Loucy (cell line): ENCODE results near the gene ZNF74.

Source experiments
- EZH2phosphoT487 ChIP-seq: fragments of 200-600 bp; IDR thresholded peaks from 2 replicates; pipeline ENCODE4 v1.6.1; 2018; ENCODE audit warnings: antibody characterized with exemption, mild to moderate bottlenecking, moderate library complexity, borderline replicate concordance
- TF ChIP-seq, protein P1 (sequence below): fragments of 200-600 bp; sonication (generic); conservative IDR thresholded peaks from 2 replicates; pipeline ENCODE4 v1.5.1; 2014; ENCODE audit warnings: mild to moderate bottlenecking, antibody characterized with exemption, low read length

- TF ChIP-seq, protein P1, sequence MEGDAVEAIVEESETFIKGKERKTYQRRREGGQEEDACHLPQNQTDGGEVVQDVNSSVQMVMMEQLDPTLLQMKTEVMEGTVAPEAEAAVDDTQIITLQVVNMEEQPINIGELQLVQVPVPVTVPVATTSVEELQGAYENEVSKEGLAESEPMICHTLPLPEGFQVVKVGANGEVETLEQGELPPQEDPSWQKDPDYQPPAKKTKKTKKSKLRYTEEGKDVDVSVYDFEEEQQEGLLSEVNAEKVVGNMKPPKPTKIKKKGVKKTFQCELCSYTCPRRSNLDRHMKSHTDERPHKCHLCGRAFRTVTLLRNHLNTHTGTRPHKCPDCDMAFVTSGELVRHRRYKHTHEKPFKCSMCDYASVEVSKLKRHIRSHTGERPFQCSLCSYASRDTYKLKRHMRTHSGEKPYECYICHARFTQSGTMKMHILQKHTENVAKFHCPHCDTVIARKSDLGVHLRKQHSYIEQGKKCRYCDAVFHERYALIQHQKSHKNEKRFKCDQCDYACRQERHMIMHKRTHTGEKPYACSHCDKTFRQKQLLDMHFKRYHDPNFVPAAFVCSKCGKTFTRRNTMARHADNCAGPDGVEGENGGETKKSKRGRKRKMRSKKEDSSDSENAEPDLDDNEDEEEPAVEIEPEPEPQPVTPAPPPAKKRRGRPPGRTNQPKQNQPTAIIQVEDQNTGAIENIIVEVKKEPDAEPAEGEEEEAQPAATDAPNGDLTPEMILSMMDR = no peak
- no peak for TF ChIP-seq EZH2phosphoT487
Observed at GRCh38 chr22:20386972-20387371, 7.0 kb upstream of the ZNF74 start.
